Stimulated activated CD4-positive, alpha-beta T cell treated with anti-CD3 and anti-CD28 coated beads, Interleukin-4, amount 100 ng/mL, for 4 hours (primary cell): ENCODE results near the gene TPRN.
A peak's percentile ranks its signal among the peaks of the same experiment; 100 is the strongest.

ENCODE experiments used
- DNase-seq, 2 experiments: peaks; one replicate each; pipeline ENCODE4 v3.0.0-alpha.2; 2020

TPRN gene

DNA sequence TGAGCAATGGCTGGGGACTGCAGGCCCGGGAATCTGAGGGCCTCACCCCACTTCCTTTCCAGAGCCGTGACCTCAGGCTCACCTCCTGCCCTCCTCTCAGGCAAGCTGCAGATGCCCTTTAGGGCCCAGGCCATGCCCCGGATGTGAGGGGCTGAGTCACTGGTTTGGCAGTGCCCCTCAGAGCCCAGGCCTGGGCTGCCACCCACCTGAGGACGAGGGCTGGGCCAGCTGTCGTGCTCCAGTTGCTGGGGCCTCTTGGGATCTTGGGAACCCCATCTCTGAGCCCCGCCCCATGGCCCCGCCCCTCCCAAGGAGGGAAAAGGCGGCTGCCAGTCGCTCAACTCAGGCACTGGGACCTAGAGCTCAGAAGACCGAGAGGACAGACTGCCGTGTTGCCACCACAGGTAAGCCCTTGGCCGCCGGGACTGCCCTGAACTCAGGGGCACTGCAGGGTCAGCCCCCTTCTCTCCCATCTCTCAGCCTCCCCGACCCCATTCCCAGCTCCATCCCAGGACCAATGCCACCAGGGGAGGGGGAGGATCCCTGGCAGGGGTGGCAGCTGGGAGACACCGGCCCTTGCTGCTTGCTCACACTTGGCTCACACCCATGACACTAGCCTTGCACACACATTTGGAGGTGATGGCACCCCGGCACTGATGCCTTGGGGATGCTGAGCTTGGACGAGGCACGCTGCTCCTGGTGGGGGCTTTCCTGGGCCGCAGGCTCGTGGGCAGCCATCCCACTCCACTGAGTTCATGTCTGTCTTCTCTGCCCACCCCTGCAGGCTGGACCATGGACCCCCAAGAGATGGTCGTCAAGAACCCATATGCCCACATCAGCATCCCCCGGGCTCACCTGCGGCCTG lies 24.5 kb upstream of the TPRN start, which contains the start of gene CYSRT1:
Gene CYSRT1 (plus strand): TSS at position 345 of the 865 bp plus-strand sequence. CDS start 448 bp downstream, at position 793.
- DNase-seq = no peak

DNA sequence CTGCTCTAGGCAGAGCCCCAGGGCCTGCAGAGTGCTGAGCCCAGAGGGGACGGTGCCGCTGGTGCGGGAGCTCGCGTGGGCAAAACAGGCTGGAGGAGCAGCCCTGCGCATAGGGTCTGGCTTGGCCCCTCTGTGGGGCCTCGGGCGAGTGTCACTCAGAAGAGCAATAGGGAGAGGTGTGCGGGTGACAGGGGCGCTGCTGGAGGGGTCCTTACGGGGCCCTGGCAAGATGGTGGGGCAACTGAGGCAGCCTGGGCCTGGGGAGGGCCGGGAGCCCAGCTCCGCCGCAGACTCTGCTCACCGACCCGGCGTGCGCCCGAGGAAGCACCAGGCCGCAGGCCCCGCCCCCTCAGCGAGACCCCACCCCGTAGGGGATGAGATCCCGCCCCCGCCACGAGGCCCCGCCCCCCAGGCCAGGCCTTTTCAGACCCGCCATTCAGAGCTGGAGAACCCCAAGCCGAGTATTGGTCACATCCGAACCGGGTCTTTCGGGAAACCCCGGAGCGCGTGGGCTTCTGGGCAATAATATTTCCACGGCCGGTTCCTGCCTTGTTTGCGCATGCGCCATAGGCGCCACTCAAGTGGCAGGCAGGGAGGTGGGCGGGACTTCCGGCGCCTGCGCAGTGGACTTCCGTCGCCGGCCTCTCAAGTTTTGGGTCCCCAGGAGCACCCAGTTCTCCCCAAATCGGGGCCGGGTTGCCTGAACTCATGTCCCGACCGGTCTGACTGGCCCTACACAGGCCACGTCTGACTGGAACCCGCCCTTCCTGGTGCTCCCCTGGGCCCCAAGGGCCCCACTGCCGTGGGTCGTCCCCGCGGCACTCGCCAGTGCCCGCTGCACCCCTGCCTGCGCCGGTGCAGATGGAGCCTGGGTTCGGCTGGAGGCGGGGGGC lies 22.8 kb upstream of the TPRN start:
- DNase-seq = peak; percentile 99

DNA sequence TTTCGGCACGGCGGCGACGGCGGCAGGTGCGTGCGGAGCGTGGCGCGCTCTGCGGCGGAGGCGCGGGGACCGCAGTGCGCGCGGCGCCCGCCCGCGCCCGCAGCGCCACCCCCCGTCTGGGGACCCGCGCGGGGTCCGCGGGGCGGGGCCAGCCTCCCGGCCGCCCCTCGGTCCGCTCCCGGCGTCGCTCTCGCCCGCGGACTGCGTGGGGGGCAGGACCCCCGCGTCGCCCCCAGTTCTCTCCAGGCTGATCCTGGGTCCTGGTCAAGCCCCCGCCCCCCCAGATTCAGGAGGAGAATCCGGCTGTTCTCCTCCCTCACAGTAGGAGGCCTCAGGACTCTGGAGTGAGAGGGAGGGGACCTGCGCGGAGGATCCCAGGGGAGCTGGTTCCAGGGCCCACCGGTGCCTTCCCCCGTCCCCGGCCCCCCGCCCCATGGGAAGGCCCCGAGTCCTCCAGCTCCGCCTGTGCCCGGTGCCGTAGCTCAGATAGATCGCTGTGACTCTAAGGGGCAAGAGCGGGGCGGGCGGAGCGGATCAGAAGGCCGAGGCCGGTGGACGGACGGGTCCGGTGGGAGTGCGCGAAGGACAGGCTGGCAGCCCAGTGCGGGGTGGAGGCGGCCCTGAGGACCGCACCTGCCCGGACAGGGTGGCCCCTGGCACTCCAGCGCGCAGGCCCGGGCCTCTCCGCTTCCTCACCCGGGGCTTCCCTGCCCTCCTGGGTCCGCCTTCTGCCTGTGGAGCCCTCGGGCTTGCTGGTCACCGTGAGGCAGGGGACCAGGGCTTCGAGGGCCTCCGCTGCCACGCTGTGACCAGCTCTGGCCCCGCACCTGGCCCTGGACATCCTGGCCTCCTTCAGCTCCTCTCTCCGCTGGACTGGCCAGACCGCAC lies 21.9 kb upstream of the TPRN start, which contains the start of gene RNF208:
Gene RNF208 (minus strand): TSS at position 51 of the 888 bp plus-strand sequence. CDS start 1,028 bp downstream, outside the sequence.
- peak in 1 of 2 experiments; percentile 27 for DNase-seq

DNA sequence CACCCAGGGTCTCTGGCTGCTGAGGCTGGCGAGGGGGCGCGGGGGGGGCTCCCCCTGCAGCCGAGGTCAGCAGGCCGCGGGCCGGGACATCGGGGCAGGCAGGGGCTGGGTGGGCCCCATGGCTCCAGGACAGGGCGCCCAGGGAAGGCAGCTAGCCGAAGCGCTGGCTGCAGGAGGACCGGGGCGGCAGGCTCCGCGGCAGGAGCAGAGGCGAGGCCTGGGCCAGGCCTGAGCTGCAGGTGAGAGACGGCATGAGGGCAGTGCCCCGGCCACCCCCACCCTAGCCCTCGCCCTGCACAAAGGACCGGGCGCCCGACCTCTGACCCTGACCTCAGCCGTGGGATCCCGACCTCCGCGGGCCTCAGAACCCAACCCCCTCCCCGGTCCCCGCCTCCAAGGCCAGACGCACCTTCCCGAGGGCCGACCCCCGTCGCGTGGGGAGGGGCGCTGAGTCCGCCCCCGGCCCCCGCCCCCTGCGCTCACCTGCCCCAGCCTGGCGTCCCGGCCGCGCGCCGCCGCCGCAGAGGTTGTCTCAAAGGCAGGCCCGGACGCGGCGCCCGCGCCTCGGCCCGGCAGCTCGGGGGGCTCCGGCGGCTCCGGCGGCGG lies 21.1 kb upstream of the TPRN start:
- DNase-seq = peak in 1 of 2 experiments; percentile 29

DNA sequence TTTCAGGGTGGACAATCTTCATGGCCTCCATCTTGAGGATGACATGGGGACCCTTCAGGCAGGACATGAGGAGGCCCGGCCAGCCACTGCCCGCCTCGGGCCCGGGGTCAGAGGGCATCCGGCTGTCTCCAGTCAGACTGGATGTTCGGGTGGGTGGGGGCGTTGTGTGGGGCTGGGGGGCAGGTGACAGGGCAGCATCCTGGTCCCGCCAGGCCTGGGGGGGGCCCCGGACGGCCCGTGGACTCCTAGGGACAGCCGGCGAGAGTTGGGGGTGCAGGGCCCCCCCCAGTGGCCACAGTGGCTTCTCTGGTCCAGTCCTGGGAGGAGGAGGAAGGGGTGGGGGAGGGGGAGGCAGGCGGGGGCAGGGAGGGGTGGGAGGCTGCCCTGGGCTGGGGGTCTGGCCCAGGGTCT lies 20.6 kb upstream of the TPRN start:
- DNase-seq = no peak

DNA sequence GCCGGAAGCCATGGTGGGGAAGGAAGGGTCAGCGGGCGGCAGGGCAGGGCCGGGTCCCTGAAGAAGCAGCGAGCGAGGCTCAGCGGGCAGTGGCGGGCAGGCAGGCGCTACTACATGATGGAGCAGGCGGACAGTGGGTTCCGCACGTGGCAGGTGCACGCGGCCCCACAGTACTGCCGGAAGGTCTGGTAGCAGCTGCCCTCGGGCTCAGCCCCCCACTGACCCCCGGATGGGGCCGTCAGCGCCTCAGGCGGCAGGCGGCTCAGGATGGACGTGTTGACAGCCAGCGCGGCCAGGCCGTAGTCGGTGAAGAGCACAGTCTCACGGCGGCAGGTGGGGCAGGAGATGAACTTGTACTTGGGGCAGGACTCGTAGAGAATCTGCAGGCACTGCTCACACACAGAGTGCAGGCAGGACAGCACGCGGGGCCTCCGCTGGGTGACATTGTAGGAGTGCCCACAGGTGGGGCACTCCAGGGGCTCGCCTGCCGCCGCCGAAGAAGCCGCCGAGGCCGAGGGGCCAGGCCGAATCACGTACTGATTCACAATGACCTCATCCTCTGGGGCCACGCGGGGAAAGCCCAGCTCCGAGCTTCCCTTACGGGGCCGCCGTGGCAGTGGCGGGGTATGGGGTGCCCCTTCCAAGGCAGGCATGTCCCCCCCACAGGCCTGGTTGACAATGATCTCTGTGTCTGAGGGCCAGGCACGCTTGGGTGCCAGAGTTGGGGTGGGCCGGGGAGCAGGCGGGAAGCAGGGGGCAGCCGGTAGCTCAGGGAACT lies 20.0 kb upstream of the TPRN start:
- DNase-seq = no peak

DNA sequence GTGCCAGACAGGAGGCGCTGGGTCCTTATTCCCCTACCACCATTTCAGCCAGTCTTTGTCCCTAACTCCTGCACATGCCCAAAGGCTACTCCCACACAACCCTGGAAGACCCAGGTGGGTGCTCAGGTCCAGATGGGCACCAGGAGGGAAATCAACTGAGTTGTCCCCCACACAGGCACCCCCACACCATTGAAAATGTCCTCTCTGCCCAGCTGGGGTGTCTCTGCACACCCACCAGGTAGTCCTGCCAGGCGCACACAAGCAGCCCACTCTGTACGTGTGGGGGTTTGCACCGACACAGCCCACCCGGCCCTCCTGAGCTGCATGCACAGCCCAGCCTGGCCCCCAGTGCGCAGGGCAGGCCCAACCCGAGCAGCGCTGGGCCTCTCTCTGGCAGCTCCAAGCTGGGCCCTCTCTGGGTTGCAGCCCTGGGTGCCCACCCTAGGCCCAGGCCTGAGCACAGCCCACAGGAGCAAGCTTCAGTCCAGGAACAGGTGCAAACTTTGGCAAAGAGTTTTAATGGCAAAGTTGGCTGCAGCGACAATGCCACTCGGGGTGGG lies 19.3 kb upstream of the TPRN start:
- no peak for DNase-seq

DNA sequence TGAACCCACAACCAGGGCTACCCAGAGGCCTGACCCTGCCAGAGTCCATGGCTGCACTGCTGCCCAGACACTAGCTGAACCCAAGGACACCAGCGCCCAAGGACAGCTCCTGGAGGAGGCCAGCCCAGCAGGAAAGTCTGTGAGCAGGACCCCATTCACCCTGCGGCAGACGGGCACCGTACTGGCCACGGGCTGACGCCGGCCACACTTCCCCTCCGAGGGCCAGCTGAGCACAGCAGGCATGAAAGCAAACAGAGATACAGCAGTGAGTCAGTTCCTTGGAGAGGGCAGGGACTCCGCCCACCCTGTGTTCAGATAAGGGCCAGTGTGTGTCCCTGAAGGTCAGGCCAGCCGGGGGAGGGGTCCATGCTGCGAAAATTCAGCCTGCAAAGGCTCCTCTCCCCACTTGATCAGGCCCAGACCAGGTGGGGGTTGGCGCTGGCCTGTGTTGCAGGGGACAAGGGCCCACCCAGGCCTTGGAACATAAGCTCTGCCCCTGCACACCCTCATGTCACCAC lies 18.3 kb upstream of the TPRN start:
- no peak for DNase-seq

DNA sequence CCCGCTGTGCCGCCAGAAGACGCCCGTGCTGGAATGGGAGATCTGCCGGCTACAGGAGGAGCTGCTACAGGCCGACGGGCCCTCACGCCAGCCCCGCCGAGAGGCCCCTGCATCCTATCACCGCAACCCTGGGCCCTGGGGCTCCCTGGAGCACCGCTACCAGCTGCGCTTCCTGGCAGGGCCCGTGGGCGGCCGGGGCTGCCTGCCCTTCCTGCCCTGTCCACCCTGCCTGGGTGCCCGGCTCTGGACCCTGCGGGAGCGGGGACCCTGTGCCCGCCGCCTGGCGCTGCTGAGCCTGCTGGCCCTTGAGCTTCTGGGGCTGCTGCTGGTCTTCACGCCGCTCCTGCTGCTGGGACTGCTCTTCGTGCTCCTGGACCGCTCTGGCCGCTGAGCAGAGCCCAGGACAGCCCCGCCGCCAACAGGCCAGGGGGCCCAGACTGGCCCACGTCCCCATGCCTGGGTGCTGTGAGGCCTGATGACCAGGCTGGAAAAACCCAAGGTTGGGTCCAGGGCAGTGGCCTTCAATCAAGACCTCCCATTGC lies 17.7 kb upstream of the TPRN start:
- no peak for DNase-seq

DNA sequence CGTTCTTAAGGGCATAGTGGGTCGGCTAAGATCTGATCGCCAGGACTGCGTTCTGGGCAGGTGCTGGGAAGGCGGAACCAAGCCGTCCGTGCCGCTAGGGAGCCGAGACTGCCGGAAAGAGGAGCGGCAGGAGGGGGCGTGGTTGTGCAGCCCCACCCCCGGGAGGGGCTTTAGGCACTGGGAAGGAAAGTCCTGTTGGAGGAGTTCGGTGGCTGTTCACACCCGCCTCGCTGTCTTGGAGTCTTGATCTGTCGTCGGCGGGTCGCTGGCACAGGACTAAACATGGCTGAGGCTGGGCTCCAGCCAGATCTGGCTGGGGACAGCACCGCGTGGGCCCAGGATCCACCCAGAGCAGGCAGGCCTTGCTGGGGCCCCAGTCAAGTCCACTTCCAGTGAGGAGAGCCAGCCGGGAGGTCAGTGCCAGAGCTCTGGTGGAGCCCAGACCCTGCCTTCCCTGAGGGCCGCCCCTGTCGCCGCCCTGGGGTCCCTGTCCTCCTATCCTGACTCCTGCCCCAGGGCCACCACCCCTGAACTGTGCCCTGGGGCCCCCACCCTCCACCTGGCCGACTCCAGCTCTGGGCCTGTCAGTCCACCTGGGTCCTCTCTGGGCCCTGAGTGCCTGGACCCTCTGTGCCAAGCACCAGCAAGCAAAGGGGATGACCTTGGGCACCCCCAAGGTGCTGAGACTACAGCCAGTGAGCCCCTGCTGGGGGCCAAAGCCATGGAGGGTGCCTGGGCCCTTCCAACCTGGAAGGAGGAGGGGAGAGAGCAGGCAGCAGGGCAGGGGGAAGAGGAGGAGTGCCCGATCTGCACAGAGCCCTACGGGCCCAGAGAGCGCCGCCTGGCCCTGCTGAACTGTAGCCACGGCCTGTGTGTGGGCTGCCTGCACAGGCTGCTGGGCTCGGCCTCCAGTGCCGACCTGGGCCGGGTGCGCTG lies 17.0 kb upstream of the TPRN start:
- DNase-seq = no peak

DNA sequence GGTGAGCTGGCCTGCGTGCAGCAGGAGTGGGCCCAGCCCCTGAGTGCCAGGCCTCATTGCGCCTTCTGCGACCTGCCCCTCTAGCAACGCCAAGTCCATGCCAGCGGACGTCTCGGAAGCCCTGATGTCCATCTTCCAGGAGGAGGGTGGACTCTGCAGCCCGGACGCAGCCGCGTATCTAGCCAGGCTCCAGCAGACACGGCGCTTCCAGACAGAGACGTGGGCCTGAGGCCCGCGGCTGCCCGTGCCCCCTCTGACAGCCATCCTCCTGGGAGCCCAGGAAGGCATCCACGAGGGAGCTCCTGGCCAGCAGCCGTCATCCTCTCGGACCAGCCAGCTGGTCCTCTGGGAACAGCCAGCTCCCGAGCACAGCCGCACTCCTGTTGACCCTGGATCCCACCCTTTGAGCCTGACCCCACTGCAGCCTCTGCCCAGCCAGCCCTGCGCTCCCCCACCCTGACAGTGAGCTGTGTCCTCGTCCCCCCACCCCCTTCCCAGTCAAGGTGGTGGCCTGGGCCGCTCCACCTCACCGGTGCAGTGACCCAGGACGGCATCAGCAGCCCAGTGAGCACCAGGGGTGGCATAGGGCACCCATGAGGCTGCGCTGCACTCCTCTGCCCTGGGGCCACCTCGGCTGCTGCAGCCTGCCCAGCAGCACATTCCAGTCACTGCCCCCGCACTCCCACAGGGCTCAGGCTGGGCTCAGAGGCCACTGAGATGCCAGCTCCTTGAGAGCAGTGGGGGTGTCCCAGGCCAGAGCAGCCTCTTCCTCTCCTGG lies 15.8 kb upstream of the TPRN start:
- no peak for DNase-seq

DNA sequence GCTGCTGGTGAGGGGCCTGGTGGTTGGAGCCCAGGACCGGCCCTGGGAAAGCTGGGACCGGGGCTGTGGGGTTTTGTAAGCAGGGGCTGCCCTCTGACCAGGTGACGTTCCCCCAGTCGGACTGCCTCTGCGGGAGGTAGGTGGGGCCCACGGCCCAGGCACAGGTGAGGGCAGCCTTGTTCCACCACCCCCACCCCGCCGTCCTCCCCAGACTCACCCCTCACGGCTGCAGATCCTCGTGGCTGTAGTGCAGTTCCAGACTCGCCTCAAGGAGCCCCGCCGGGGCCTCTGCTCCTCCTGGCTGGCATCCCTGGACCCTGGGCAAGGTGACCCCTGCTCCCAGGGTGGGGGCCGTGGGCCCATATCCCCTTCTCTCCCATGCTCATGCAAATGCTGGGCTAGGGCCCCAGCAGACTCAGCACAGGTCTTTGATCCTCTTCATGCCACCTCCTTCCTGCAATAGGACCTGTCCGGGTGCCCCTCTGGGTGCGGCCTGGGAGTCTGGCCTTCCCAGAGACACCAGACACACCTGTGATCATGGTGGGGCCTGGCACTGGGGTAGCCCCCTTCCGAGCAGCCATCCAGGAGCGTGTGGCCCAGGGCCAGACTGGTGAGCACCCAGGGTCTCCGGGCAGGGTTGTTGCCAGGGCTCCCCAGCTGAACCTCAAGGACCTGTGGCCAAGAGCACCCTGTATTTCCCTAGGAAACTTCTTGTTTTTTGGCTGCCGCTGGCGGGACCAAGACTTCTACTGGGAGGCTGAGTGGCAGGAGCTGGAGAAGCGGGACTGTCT lies 14.8 kb upstream of the TPRN start:
- DNase-seq = no peak

DNA sequence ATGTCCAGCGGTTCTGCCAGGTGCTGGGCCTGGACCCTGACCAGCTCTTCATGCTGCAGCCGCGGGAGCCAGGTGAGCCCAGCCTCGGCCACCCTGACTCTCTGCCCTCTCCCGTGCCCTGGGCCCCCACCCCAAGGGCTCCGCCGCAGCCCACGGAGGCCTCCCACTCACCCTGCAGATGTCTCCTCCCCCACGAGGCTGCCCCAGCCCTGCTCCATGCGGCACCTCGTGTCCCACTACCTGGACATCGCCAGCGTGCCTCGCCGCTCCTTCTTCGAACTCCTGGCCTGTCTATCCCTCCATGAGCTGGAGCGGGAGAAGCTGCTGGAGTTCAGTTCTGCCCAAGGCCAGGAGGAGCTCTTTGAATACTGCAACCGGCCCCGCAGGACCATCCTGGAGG lies 14.1 kb upstream of the TPRN start:
- no peak for DNase-seq

DNA sequence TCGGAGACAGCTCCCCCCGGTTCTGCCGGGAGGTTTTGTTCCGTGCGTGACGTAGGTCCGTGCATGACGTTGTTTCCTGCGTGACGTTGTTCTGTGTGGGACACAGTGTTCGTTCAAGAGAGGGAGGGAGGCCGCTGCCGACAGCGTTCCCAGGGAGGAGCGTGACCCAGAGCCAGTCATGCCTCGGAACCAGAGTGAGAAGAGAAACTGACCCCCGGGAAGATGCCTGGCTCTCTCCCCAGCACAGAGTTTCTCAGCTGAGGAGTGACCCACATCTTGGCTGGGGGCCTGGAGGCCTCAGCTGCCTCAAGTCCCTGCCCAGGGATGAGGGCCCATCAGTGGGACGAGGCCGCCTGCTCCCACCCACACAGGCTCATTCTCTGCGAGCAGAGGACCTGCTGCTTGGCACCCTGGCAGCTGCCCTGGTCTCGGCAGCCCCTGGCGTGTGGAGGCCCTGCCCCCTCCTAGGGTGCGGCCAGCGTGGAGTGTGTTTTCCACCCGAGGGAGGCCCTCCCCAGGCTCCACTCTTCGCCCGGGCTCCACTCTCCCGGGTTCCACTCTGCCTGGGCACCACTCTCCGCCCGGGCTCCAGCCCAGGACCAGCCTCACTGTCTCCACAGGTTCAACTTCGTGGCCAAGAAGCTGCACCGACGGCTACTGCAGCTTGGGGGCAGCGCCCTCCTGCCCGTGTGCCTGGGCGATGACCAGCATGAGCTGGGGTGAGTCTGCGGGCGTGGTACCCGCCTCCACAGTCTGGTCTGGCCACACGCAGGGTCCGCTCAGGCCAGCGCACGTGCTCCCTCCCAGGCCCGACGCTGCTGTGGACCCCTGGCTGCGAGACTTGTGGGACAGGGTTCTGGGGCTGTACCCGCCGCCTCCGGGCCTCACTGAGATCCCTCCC lies 12.9 kb upstream of the TPRN start:
- DNase-seq = no peak

DNA sequence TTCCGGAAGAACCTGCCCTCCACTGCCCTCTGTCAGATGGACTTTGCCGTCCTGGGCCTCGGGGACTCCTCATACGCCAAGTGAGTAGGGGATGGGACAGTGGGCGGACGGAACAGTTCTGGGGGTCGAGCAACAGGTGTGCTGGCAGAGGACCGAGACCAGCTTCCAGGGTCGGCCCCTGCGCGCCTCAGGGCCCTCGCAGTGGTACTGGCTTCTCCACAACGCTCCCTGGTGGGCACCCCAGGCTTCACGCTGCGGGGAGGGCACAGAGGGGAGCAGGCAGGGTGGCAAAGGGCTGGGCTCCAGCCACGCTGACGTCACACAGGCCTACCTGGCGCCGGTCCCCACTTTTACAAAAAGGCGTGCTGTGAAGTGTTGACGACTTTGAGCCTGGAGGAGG lies 12.0 kb upstream of the TPRN start:
- no peak for DNase-seq

DNA sequence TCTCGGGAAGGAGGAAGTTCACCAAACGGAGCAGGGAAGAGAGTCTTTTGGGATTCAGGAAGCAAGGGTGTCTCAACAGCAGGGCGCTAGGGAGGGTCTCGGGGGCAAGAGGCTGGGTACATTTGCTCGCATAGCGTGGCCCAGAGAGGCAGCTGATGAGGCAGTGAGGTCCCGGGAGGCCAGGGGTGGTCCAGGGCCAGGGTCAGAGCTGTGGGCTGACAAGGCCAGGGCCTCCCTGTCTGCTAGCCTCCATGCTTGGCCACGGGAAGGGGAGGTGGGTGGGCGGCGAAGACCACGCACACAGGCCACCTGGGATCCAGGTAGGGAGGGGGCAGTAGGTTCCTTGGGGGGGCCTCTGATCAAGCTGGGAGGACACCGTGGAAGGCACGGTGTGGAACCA lies 11.0 kb upstream of the TPRN start:
- DNase-seq = no peak
